ENCODE measurements around the gene CHMP5.
A peak's percentile ranks its signal among the peaks of the same experiment; 100 is the strongest.

CHMP5 gene

DNA sequence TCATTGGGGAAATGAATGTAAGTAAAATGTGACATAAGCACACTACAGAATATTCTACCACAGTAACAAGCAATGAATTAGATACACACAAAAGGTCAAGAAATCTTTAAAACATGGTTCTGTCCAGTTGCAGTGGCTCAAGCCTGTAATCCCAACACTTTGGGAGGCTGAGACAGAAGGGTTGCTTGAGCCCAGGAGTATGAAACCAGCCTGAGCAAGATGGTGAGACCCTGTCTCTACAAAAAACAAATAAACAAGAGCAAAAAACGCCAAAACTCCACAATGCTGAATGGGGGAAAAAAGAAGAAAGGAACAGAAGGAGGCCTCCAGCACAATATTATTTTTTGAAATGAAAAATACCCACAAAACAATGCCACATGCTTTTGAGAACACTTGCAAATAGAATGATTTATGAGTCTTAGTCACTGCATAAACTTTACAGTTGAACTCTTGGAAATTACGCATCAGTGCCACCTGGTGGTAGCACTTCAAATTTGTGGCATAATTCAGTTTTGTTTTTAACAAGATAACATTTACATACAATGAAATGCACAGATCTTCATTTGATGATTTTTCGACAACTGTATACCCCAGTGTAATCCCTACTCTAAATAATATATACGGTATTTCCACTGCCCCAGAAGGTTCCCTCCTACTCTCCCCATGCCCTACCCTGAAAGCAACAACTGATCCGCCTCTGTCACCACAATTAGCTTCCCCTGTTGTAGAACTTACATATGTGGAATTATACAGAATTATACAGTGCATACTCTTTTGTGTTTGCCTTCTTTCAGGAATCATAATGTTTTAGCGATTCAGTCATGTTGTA is 39.3 kb upstream of the CHMP5 start:
- TF ChIP-seq CTCF (IDR thresholded peaks at IDR 0.05; ENCODE audit: unreplicated experiment in 3 of 3), result peak; percentile 80 to 87 (median 81)
- peaks cover 15% of the 10 kb centered on the region for H3K4me1 Mint-ChIP-seq
- H3K36me3 Mint-ChIP-seq (ENCODE audit: low read depth), result no peaks in the 10 kb centered on the region
- H3K4me3 Mint-ChIP-seq, result no peak overlapping the region
- peaks cover 7% of the 10 kb centered on the region for H3K27me3 Mint-ChIP-seq (ENCODE audit: low read depth)
- peak overlapping the region; percentile 19 to 43 (median 37) for H3K27ac Mint-ChIP-seq
- no peaks in the 10 kb centered on the region for H3K9me3 Mint-ChIP-seq

- H3K4me3 Mint-ChIP-seq, result no peak overlapping the region
- H3K36me3 Mint-ChIP-seq (ENCODE audit: low read depth), result no peaks in the 10 kb centered on the region
- no peak for TF ChIP-seq CTCF (IDR thresholded peaks at IDR 0.05; ENCODE audit: unreplicated experiment in 3 of 3)
- H3K4me1 Mint-ChIP-seq, result peaks cover 15% of the 10 kb centered on the region
- no peaks in the 10 kb centered on the region for H3K9me3 Mint-ChIP-seq
- peaks cover 15% of the 10 kb centered on the region for H3K27me3 Mint-ChIP-seq (ENCODE audit: low read depth)
- peak overlapping the region in 1 of 3 experiments; percentile 56 for H3K27ac Mint-ChIP-seq
Observed at GRCh38 chr9:33227008-33227398, 37.8 kb upstream of the CHMP5 start.

DNA sequence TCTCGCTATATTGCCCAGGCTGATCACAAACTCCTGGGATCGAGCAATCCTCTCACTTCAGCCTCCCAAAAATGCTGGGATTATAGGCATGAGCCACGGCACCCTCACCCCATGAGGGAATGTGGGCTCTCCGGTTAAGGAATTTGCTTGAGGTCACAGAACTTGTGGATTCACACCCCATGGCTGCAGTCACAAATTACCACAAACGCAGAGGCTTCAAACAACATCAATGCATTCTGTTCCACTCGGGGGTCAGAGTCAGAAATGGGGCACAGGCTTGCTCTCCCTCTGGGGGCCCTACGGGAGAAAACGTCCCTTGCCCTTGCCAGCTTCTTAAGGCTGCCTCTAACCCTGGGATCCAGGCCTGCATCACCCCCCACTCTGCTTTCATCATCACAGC is 37.1 kb upstream of the CHMP5 start:
- no peaks in the 10 kb centered on the region for H3K9me3 Mint-ChIP-seq
- H3K27ac Mint-ChIP-seq, result no peak overlapping the region
- TF ChIP-seq CTCF (IDR thresholded peaks at IDR 0.05; ENCODE audit: unreplicated experiment in 3 of 3), result no peak
- H3K36me3 Mint-ChIP-seq (ENCODE audit: low read depth), result no peaks in the 10 kb centered on the region
- H3K27me3 Mint-ChIP-seq (ENCODE audit: low read depth), result peaks cover 19% of the 10 kb centered on the region
- H3K4me1 Mint-ChIP-seq, result peaks cover 13% of the 10 kb centered on the region
- no peak overlapping the region for H3K4me3 Mint-ChIP-seq

DNA sequence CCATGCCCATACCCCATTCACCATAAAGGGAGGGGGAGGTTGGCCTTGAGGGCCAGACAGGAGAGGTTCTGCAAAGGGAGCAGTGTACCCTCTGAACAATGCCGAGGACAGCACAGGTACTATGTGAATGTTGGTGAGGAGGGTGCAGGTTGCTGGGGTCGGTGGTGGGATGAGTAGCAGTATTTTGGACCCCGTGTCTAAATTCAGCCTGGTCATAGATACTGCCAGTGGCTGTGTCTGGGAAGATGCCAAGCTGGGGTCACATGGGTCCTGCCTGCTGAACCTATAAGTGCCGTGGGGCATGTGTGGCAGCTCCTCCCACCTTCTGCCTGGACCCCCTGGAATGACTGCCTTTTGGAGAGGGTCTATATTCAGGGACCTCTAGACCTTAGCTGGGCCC is 36.2 kb upstream of the CHMP5 start:
- peaks cover 11% of the 10 kb centered on the region for H3K4me1 Mint-ChIP-seq

DNA sequence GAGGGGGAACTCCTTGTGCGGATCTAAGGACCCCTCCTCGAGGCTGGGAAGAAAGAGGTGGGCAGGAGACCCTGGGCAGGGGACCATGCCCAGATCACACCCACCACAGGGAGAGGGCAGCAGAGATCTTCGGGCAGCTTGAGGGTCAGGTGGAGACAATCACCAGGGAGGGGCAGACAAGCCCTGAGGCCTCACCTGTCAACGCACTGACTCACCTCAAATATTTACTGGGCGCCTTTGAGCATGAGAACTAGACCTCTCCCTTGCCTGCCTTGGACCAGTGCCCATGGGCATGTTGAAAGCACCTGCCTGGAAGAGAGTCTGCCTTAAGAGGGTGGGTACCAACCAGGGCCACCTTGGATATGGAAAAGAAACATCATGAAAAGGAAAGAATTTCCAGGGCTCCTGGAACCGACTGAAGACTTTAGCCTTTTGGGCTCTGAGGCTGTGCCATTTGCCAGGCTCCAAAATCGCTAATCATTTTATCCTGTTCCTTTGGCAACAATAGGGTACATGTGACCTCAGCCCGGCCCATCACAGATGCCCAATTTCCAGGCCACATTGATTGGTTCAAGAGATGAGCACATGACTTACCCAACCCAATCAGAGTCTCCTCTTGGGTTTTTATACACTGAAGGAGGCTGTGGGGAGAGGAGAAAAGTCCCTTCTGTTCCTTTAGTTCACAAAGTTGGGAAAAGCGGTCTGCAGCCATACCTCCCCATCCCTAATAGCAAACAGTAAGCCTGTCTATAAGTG is 35.3 kb upstream of the CHMP5 start:
- no peaks in the 10 kb centered on the region for H3K36me3 Mint-ChIP-seq (ENCODE audit: low read depth)
- no peaks in the 10 kb centered on the region for H3K9me3 Mint-ChIP-seq
- H3K4me3 Mint-ChIP-seq, result no peak overlapping the region
- no peak overlapping the region for H3K27ac Mint-ChIP-seq
- TF ChIP-seq CTCF (IDR thresholded peaks at IDR 0.05; ENCODE audit: unreplicated experiment in 3 of 3), result no peak
- H3K27me3 Mint-ChIP-seq (ENCODE audit: low read depth), result peaks cover 20% of the 10 kb centered on the region
- peaks cover 11% of the 10 kb centered on the region for H3K4me1 Mint-ChIP-seq

More for the DNA sequence above, 36.2 kb upstream of the CHMP5 start:
- peaks cover 17% of the 10 kb centered on the region for H3K27me3 Mint-ChIP-seq (ENCODE audit: low read depth)
- H3K36me3 Mint-ChIP-seq (ENCODE audit: low read depth), result no peaks in the 10 kb centered on the region
- no peaks in the 10 kb centered on the region for H3K9me3 Mint-ChIP-seq
- TF ChIP-seq CTCF (IDR thresholded peaks at IDR 0.05; ENCODE audit: unreplicated experiment in 3 of 3), result no peak
- no peak overlapping the region for H3K4me3 Mint-ChIP-seq
- no peak overlapping the region for H3K27ac Mint-ChIP-seq
